Psoas muscle (tissue), 8 donors: Measurements from ENCODE around the gene RD3L. TPM values are rescaled to one million over a fixed set of nuclear protein-coding genes. Genes with fewer than 3 reads are reported as not detected.

Experiments used
- ATAC-seq, 4 donors: fragments of 200-7000 bp; cut with Tn5 transposase; one replicate each; pipeline ENCODE4 v1.9.1; 2020; ENCODE audit warnings: moderate library complexity in 3 of 4, mild to moderate bottlenecking in 2 of 4
- DNase-seq, 2 donors: peaks; one replicate each; pipeline ENCODE4 v3.0.0-alpha.2; 2020
- H3K27ac ChIP-seq: fragments of 200-600 bp; one replicate; pipeline ENCODE4 v1.8.0; 2022
- H3K27me3 ChIP-seq, 3 donors: fragments of 200-600 bp in 1 of 3; one replicate each; pipeline versions ENCODE4 v1.6.1 to v1.8.0; 2013 to 2022; ENCODE audit warnings: low read length in 2 of 3, mild to moderate bottlenecking in 2 of 3, moderate library complexity in 1 of 3; ENCODE audit not compliant: insufficient read depth in 3 of 3
- H3K36me3 ChIP-seq, 2 donors: fragments of 200-600 bp in 1 of 2; one replicate each; pipeline versions ENCODE4 v1.6.1 to v1.8.0; 2013 to 2022; ENCODE audit warnings: low read depth in 1 of 2, mild to moderate bottlenecking in 1 of 2, moderate library complexity in 1 of 2; ENCODE audit not compliant: insufficient read depth in 1 of 2
- H3K4me1 ChIP-seq: fragments of 200-600 bp; one replicate; pipeline ENCODE4 v1.8.0; 2022
- H3K4me3 ChIP-seq: fragments of 200-600 bp; one replicate; pipeline ENCODE4 v1.8.0; 2022; ENCODE audit warnings: mild to moderate bottlenecking
- H3K9me3 ChIP-seq: fragments of 200-600 bp; one replicate; pipeline ENCODE4 v1.8.0; 2022
- CTCF ChIP-seq: fragments of 200-600 bp; IDR thresholded peaks from one replicate; pipeline ENCODE4 v1.8.0; 2022; ENCODE audit warnings: antibody characterized with exemption
- WGBS, 3 donors: extraction: QIAGEN DNeasy Blood & Tissue Kit; methylation state at CpG; one replicate each; pipeline versions ENCODE4 v1.1.6 to v1.1.7; 2013; 5-methylcytosine and 5-hydroxymethylcytosine counted together
- intact Hi-C, 2 donors: fragments of 100-400 bp; cut with DNase I; formaldehyde crosslinking; loops; one replicate each; pipeline versions ENCODE4 v1.11.0 to v1.14.2; 2022
- polyA plus RNA-seq, 3 donors: library from polyadenylated mRNA; stranded (reverse); fragments of 200-250 nt; gene quantifications; one replicate each; pipeline ENCODE4 v1.2.3, GENCODE V29; 2013
- total RNA-seq, 4 donors: library from RNA; stranded (reverse); fragmentation: NEBNext Ultra II Directional in 2 of 4; extraction: Animal tissue kit (Norgen Biotek cat#: 25700) in 2 of 4; gene quantifications; one replicate each; pipeline versions ENCODE4 v1.2.1 to v1.2.4, GENCODE V29; 2021 to 2023
- donor health status: healthy with polysubstance abuse.
- donor health status: DM: no; HTN: no; CAD: no; lungs with moderate emphysema.
- donor health status: Bipolar disorder and iron deficiency.
- donor health status: healthy.
- donor health status: DM: yes; HTN: yes; CAD: no.
- donor health status: DM: no; HTN: no; CAD: no.
- donor health status: DM: no; HTN: no; CAD: no.
- donor health status: DM: yes; HTN: yes; CAD: no.

The RD3L gene
- total and polyA plus RNA-seq, 7 donors = not detected

- 72 to 79% (median 74%) methylated on average over 26 of the region's 26 CpGs for WGBS, 3 donors
- H3K4me3 ChIP-seq = no peak overlapping the region
- intact Hi-C loops = loop anchor here (2.0 to 10.0 kb wide), 4 partner anchors 57 to 335 kb away; no protein-coding TSS in a partner anchor
- no peaks in the 10 kb centered on the region for H3K9me3 ChIP-seq
- no peaks in the 10 kb centered on the region for H3K4me1 ChIP-seq
- peak in 2 of 4 donors; percentile 14 to 21 for ATAC-seq
- H3K27ac ChIP-seq = no peak overlapping the region
- H3K27me3 ChIP-seq = no peaks in the 10 kb centered on the region
- H3K36me3 ChIP-seq = peaks cover 12 to 38% of the 10 kb centered on the region in 2 donors
- no peak for TF ChIP-seq CTCF
- no peak for DNase-seq
Measured at GRCh38 chr14:103909531-103910261, 32.6 kb downstream of the RD3L start.

- Histone ChIP-seq H3K36me3 (peaks cover 12 to 27% of the 10 kb centered on the region in 2 donors), H3K9me3 (no peaks in the 10 kb centered on the region), H3K27me3 (no peaks in the 10 kb centered on the region), H3K4me1 (no peaks in the 10 kb centered on the region), H3K27ac (no peak overlapping the region), H3K4me3 (no peak overlapping the region)
- 93 to 94% (median 94%) methylated on average over 4 of the region's 4 CpGs for WGBS, 3 donors
- TF ChIP-seq CTCF = no peak
- DNase-seq (no peak), ATAC-seq (no peak)
- intact Hi-C loops = loop anchor here in 1 of 2 donors (5.0 kb wide), 1 partner anchor 56 kb away; no protein-coding TSS in a partner anchor
Measured at GRCh38 chr14:103908580-103908979, 33.7 kb downstream of the RD3L start.

- Histone ChIP-seq H3K27ac (no peak overlapping the region), H3K9me3 (no peaks in the 10 kb centered on the region), H3K36me3 (peaks cover 0 to under 1% of the 10 kb centered on the region in 2 donors), H3K27me3 (no peaks in the 10 kb centered on the region), H3K4me3 (no peak overlapping the region), H3K4me1 (peaks cover 3% of the 10 kb centered on the region)
- TF ChIP-seq CTCF = no peak
- DNase-seq (no peak), ATAC-seq (no peak)
- intact Hi-C loops = loop anchor here in 1 of 2 donors (5.0 kb wide), 1 partner anchor 54 kb away; no protein-coding TSS in a partner anchor
- WGBS, 3 donors = 46 to 47% (median 46%) methylated on average over 22 of the region's 22 CpGs
Measured at GRCh38 chr14:103905842-103906456, 36.4 kb downstream of the RD3L start.

GRCh38 chr14:103904493-103905107 lies 37.7 kb downstream of the RD3L start:
- Histone ChIP-seq H3K27ac (no peak overlapping the region), H3K9me3 (no peaks in the 10 kb centered on the region), H3K36me3 (no peaks in the 10 kb centered on the region), H3K4me3 (no peak overlapping the region), H3K4me1 (peaks cover 4% of the 10 kb centered on the region), H3K27me3 (no peaks in the 10 kb centered on the region)
- intact Hi-C loops = loop anchor here in 1 of 2 donors (5.0 kb wide), 1 partner anchor 52 kb away; no protein-coding TSS in a partner anchor
- TF ChIP-seq CTCF = no peak
- DNase-seq (no peak), ATAC-seq (no peak)
- WGBS, 3 donors = 86 to 91% (median 90%) methylated on average over 2 of the region's 2 CpGs
